ENCODE data around the gene OLAH.
"Not testable (repeated sequence)": the region's sequence is repeated elsewhere in the genome, so short reads cannot be mapped to it uniquely, and the experiment has no call there.

Gene OLAH

GRCh38 chr10:15043674-15044073, at the start of gene OLAH:
Gene OLAH (plus strand): TSS chr10:15043943. CDS start chr10:15047289, 3,346 bp downstream.
- no peak within 1 kb of the TSS for H3K27ac ChIP-seq

GRCh38 chr10:14995964-14996565, 47.7 kb upstream of the OLAH start:
- no peak for TF ChIP-seq Cebpa-rat (IDR thresholded peaks at IDR 0.05)
- no peaks in the 10 kb centered on the region for H4K20me1 ChIP-seq
- H3K4me3 ChIP-seq: no peak overlapping the region
- H3K27ac ChIP-seq: no peak overlapping the region
- no peak overlapping the region for H3K4me2 ChIP-seq
- no peaks in the 10 kb centered on the region for H3K4me1 ChIP-seq
- H3K9me3 ChIP-seq: peaks cover 8% of the 10 kb centered on the region
- H3K27me3 ChIP-seq: no peaks in the 10 kb centered on the region
- H3K36me3 ChIP-seq: no peaks in the 10 kb centered on the region
- H3K9ac ChIP-seq: no peak overlapping the region

More at GRCh38 chr10:15043674-15044073, at the start of gene OLAH:
- no peak within 1 kb of the TSS for H3K4me2 ChIP-seq
- H3K27me3 ChIP-seq: no peaks in the 10 kb centered on the region
- no peaks in the 10 kb centered on the region for H4K20me1 ChIP-seq
- peaks cover 19% of the 10 kb centered on the region for H3K4me1 ChIP-seq
- peaks cover 3% of the 10 kb centered on the region; the same call in 1 of the 2 replicates for H3K36me3 ChIP-seq
- H3K9ac ChIP-seq: no peak within 1 kb of the TSS
- no peak within 1 kb of the TSS for H3K4me3 ChIP-seq
- TF ChIP-seq Cebpa-rat (IDR thresholded peaks at IDR 0.05): no peak
- peaks cover 25% of the 10 kb centered on the region for H3K9me3 ChIP-seq

GRCh38 chr10:15013530-15013929, 30.2 kb upstream of the OLAH start:
- not testable (repeated sequence) for H3K27ac ChIP-seq, H4K20me1 ChIP-seq, H3K36me3 ChIP-seq, H3K9ac ChIP-seq, H3K9me3 ChIP-seq, H3K27me3 ChIP-seq, H3K4me1 ChIP-seq, H3K4me3 ChIP-seq, H3K4me2 ChIP-seq

- no peak overlapping the region for H3K27ac ChIP-seq
- no peaks in the 10 kb centered on the region for H3K36me3 ChIP-seq
- H3K9me3 ChIP-seq: no peaks in the 10 kb centered on the region
- H3K4me3 ChIP-seq: no peak overlapping the region
- H3K9ac ChIP-seq: no peak overlapping the region
- no peaks in the 10 kb centered on the region for H4K20me1 ChIP-seq
- no peak for TF ChIP-seq Cebpa-rat (IDR thresholded peaks at IDR 0.05)
- no peaks in the 10 kb centered on the region for H3K27me3 ChIP-seq
- no peak overlapping the region for H3K4me2 ChIP-seq
- no peaks in the 10 kb centered on the region for H3K4me1 ChIP-seq
These were observed 28.3 kb upstream of the OLAH start for GRCh38 chr10:15015451-15015850.

- H3K9me3 ChIP-seq, H4K20me1 ChIP-seq, H3K27me3 ChIP-seq, H3K27ac ChIP-seq, H3K36me3 ChIP-seq, H3K4me1 ChIP-seq, H3K4me3 ChIP-seq, H3K4me2 ChIP-seq, H3K9ac ChIP-seq: not testable (repeated sequence)
These were observed 22.8 kb upstream of the OLAH start for GRCh38 chr10:15020966-15021365.

- not testable (repeated sequence) for H3K9me3 ChIP-seq, H3K4me2 ChIP-seq, H3K4me1 ChIP-seq, H3K36me3 ChIP-seq, H3K9ac ChIP-seq, H3K27me3 ChIP-seq, H4K20me1 ChIP-seq, H3K27ac ChIP-seq, H3K4me3 ChIP-seq
These were observed 20.7 kb upstream of the OLAH start for GRCh38 chr10:15023079-15023478.

GRCh38 chr10:15024017-15025004, 19.4 kb upstream of the OLAH start:
- H3K27me3 ChIP-seq, H3K4me2 ChIP-seq, H3K9me3 ChIP-seq, H3K4me3 ChIP-seq, H3K9ac ChIP-seq, H3K27ac ChIP-seq, H3K36me3 ChIP-seq, H4K20me1 ChIP-seq: not testable (repeated sequence)
- H3K4me1 ChIP-seq: peaks cover 11% of the 10 kb centered on the region

GRCh38 chr10:15025040-15025439, 18.7 kb upstream of the OLAH start:
- not testable (repeated sequence) for H3K27ac ChIP-seq, H3K9ac ChIP-seq, H3K27me3 ChIP-seq, H3K4me2 ChIP-seq, H3K36me3 ChIP-seq, H3K9me3 ChIP-seq, H3K4me3 ChIP-seq, H4K20me1 ChIP-seq
- H3K4me1 ChIP-seq: peaks cover 11% of the 10 kb centered on the region

- Histone ChIP-seq H3K36me3 (no peaks in the 10 kb centered on the region), H4K20me1 (no peaks in the 10 kb centered on the region), H3K27me3 (no peaks in the 10 kb centered on the region), H3K4me1 (peaks cover 11% of the 10 kb centered on the region), H3K4me3 (no peak overlapping the region), H3K9me3 (peaks cover 13% of the 10 kb centered on the region; the same call in 1 of the 2 replicates), H3K4me2 (0 out of 2 replicates have a peak overlapping the region, but pooled peaks have one; percentile 22), H3K27ac (no peak overlapping the region), H3K9ac (no peak overlapping the region)
- TF ChIP-seq Cebpa-rat (IDR thresholded peaks at IDR 0.05): no peak
These were observed 16.0 kb upstream of the OLAH start for GRCh38 chr10:15027741-15028140.

All from BLaER1 (cell line).